ENCODE measurements around the gene BMAL2.

DNA sequence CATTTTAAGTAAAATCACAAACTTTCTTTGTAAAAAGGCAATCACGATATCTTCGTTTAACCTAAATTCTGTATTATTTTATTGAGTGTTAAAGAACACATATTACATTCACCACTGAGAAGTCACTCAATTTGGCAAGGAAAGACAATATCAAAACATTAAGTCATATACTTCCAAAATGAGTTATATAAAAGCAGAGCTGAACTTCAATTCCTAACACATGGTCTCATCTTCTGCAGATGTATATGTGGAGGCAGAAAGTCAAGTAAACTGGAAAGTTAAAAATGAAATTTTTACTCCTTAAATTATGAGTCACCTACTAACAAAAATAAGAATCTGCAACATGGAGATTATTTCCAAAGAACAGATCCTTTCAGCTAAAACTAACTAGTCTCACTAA lies 28.7 kb downstream of the BMAL2 start:
- TF ChIP-seq, protein P1, sequence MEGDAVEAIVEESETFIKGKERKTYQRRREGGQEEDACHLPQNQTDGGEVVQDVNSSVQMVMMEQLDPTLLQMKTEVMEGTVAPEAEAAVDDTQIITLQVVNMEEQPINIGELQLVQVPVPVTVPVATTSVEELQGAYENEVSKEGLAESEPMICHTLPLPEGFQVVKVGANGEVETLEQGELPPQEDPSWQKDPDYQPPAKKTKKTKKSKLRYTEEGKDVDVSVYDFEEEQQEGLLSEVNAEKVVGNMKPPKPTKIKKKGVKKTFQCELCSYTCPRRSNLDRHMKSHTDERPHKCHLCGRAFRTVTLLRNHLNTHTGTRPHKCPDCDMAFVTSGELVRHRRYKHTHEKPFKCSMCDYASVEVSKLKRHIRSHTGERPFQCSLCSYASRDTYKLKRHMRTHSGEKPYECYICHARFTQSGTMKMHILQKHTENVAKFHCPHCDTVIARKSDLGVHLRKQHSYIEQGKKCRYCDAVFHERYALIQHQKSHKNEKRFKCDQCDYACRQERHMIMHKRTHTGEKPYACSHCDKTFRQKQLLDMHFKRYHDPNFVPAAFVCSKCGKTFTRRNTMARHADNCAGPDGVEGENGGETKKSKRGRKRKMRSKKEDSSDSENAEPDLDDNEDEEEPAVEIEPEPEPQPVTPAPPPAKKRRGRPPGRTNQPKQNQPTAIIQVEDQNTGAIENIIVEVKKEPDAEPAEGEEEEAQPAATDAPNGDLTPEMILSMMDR (IDR thresholded peaks at IDR 0.05 in 4 of 5, conservative IDR thresholded peaks at IDR 0.05 in 1 of 5) = no peak
- no peak for TF ChIP-seq POLR2A (IDR thresholded peaks at IDR 0.05)

All from gastrocnemius medialis (tissue), 4 donors.